ENCODE measurements around the gene ROPN1L.

The ROPN1L gene

DNA sequence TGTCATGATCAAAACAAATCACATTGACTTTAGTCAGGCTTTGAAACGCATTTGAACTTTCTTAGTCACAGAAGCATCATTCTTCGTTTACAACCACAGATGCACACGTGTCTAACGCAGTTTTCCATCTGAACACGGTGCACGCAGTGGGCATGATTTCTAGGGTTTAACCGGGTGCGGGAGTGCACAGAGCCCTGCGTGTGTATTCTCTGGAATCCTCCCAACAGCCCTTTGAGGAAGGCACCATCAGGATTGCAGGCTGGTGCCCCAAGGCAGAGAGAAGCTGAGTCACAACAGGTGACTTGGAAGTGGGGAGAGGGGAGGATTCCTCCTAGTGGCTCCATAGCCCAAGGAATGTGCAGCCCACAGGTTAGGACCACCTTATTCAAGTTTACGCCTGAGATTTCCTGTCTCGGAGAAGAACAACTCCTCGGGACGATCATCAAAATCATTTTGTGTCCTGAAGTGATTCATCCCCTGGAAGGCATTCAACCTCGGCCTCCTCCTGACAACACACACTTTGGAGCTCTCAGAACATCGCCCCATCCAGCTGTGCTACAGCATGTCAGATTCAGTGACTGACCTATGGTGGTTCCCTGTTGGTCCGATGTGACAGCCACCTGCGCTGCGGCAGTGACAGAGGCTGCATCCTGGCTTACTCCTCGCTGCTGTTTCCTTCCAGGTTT is 13.1 kb downstream of the ROPN1L start:
- Histone ChIP-seq H3K9ac (ENCODE audit: low read length) (no peak overlapping the region), H3K79me2 (ENCODE audit: insufficient read depth, low read length) (no peaks in the 10 kb centered on the region), H3K36me3 (ENCODE audit: low read length) (no peaks in the 10 kb centered on the region), H4K20me1 (ENCODE audit: low read depth, low read length) (no peaks in the 10 kb centered on the region), H3K4me3 (ENCODE audit: insufficient read depth, low read length, poor library complexity, severe bottlenecking) (no peak overlapping the region), H3K27me3 (ENCODE audit: low read length) (no peaks in the 10 kb centered on the region), H3K4me2 (ENCODE audit: low read depth, low read length, poor library complexity, severe bottlenecking) (no peak overlapping the region), H3K9me3 (ENCODE audit: insufficient read depth, low read length) (no peaks in the 10 kb centered on the region), H3F3A (ENCODE audit: insufficient read depth) (no peaks in the 10 kb centered on the region), H3K9me2 (replicated peaks; ENCODE audit: insufficient read depth, low read length) (no peaks in the 10 kb centered on the region), H2AFZ (ENCODE audit: low read depth, low read length, severe bottlenecking) (no peak overlapping the region), H3K27ac (ENCODE audit: low read depth, low read length) (no peak overlapping the region)
- TF ChIP-seq, protein P1, sequence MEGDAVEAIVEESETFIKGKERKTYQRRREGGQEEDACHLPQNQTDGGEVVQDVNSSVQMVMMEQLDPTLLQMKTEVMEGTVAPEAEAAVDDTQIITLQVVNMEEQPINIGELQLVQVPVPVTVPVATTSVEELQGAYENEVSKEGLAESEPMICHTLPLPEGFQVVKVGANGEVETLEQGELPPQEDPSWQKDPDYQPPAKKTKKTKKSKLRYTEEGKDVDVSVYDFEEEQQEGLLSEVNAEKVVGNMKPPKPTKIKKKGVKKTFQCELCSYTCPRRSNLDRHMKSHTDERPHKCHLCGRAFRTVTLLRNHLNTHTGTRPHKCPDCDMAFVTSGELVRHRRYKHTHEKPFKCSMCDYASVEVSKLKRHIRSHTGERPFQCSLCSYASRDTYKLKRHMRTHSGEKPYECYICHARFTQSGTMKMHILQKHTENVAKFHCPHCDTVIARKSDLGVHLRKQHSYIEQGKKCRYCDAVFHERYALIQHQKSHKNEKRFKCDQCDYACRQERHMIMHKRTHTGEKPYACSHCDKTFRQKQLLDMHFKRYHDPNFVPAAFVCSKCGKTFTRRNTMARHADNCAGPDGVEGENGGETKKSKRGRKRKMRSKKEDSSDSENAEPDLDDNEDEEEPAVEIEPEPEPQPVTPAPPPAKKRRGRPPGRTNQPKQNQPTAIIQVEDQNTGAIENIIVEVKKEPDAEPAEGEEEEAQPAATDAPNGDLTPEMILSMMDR (IDR thresholded peaks at IDR 0.05; ENCODE audit: insufficient read depth, low read length, poor library complexity, severe bottlenecking), result no peak
- no peak for TF ChIP-seq EZH2phosphoT487 (conservative IDR thresholded peaks at IDR 0.05; ENCODE audit: low read length)

DNA sequence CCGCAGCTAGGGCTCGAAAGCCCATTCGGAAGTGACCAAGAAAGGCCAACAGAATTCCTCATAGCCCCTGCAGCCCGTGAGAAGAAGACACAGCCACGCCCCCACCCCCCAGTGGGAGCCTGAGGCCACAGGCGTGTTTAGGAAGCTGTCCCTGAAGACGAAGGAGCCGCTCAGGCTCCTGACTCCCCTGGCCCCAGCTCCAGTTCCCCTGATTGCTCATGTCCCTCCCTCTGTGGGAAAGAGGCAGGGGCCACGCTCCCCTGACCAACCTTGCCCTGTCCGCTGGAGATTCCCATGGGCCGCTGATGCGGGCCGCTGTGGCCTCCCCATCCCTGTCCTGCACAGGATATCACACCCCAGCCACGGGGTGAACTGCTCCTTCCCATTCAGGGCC is 13.6 kb downstream of the ROPN1L start:
- no peak overlapping the region for H2AFZ ChIP-seq (ENCODE audit: low read depth, low read length, severe bottlenecking)
- no peak overlapping the region for H3K9ac ChIP-seq (ENCODE audit: low read length)
- no peak overlapping the region for H3K27ac ChIP-seq (ENCODE audit: low read depth, low read length)
- no peak overlapping the region for H3K4me3 ChIP-seq (ENCODE audit: insufficient read depth, low read length, poor library complexity, severe bottlenecking)
- H3K36me3 ChIP-seq (ENCODE audit: low read length), result no peaks in the 10 kb centered on the region
- H3F3A ChIP-seq (ENCODE audit: insufficient read depth), result no peaks in the 10 kb centered on the region
- H3K27me3 ChIP-seq (ENCODE audit: low read length), result no peaks in the 10 kb centered on the region
- TF ChIP-seq, protein P1 (IDR thresholded peaks at IDR 0.05; ENCODE audit: insufficient read depth, low read length, poor library complexity, severe bottlenecking), result no peak
- TF ChIP-seq EZH2phosphoT487 (conservative IDR thresholded peaks at IDR 0.05; ENCODE audit: low read length), result no peak
- H3K9me3 ChIP-seq (ENCODE audit: insufficient read depth, low read length), result no peaks in the 10 kb centered on the region
- no peaks in the 10 kb centered on the region for H3K79me2 ChIP-seq (ENCODE audit: insufficient read depth, low read length)
- H3K4me2 ChIP-seq (ENCODE audit: low read depth, low read length, poor library complexity, severe bottlenecking), result no peak overlapping the region
- no peaks in the 10 kb centered on the region for H4K20me1 ChIP-seq (ENCODE audit: low read depth, low read length)
- H3K9me2 ChIP-seq (replicated peaks; ENCODE audit: insufficient read depth, low read length), result no peaks in the 10 kb centered on the region

DNA sequence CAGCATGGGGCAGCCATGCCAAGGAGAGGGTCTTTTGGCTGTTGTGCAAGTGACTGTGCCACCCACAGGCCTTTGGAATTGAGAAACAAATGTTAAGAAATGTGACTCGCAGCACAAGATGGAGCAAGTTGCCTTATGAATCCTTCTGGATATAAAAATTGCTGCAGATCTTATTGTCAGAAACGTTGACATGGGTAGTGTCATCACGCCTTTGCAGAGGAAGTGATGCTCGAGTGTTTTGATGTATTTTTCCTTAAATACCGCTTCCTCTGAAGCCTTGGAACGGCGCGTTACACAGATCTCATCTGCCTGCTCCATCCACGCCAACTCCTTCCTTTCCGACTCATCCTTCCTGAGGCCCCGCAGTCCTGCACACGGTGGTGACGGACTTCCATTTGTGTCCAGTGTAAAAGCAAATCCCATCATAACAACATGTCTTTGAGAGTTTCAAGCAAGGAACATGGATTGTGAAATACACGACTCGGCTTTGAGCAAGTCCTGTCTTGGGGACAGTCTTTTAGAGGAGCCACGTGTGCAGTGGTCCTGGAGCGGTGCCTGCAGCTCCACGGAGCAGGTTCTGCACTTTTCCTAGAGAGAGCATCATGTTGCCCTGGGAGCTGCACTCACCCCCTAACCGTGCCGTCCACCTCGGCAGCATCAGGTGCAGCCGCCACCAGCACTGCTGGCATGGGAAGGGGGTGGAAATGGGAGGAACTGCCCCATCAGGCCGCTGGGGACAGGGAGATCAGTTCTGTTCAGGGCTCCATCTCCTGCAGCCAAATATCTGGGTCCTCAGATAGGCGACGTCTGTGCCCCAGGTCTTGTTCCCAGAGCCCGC is 15.1 kb downstream of the ROPN1L start:
- Histone ChIP-seq H3K9me3 (ENCODE audit: insufficient read depth, low read length) (no peaks in the 10 kb centered on the region), H3K4me2 (ENCODE audit: low read depth, low read length, poor library complexity, severe bottlenecking) (no peak overlapping the region), H3K27me3 (ENCODE audit: low read length) (no peaks in the 10 kb centered on the region), H4K20me1 (ENCODE audit: low read depth, low read length) (no peaks in the 10 kb centered on the region), H3K9ac (ENCODE audit: low read length) (no peak overlapping the region), H2AFZ (ENCODE audit: low read depth, low read length, severe bottlenecking) (no peak overlapping the region), H3K36me3 (ENCODE audit: low read length) (no peaks in the 10 kb centered on the region), H3K9me2 (replicated peaks; ENCODE audit: insufficient read depth, low read length) (no peaks in the 10 kb centered on the region), H3K79me2 (ENCODE audit: insufficient read depth, low read length) (no peaks in the 10 kb centered on the region), H3K27ac (ENCODE audit: low read depth, low read length) (no peak overlapping the region), H3F3A (ENCODE audit: insufficient read depth) (no peaks in the 10 kb centered on the region), H3K4me3 (ENCODE audit: insufficient read depth, low read length, poor library complexity, severe bottlenecking) (no peak overlapping the region)
- TF ChIP-seq, protein P1 (IDR thresholded peaks at IDR 0.05; ENCODE audit: insufficient read depth, low read length, poor library complexity, severe bottlenecking), result no peak
- no peak for TF ChIP-seq EZH2phosphoT487 (conservative IDR thresholded peaks at IDR 0.05; ENCODE audit: low read length)
